GM18502 (cell line): ENCODE results near the gene SEMA3D.

Experiments
- ATAC-seq: cut with Tn5 transposase; IDR thresholded peaks from one replicate; pipeline ENCODE4 v1.9.1; 2021; ENCODE audit warnings: mild to moderate bottlenecking; ENCODE audit not compliant: unreplicated experiment, poor library complexity

The SEMA3D gene

DNA sequence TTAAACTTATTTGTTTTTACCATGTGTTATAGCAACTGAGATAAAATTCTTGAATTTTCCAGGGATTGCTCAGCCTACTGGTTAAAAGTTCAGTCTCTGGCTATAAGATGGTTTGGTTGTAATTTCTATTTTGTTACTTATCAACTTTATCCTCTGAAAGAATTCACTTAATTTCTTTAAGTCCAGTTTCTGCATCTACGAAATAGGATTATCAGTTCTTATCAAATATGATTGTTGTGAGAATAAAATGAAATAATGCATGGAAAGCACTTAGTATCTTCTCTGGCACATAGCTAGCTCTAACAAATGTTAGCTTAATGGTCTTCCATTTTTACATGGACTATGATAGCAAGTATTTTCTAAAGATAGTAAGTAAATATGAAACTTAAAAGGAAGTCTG is 53.3 kb downstream of the SEMA3D start:
- ATAC-seq, result no peak

DNA sequence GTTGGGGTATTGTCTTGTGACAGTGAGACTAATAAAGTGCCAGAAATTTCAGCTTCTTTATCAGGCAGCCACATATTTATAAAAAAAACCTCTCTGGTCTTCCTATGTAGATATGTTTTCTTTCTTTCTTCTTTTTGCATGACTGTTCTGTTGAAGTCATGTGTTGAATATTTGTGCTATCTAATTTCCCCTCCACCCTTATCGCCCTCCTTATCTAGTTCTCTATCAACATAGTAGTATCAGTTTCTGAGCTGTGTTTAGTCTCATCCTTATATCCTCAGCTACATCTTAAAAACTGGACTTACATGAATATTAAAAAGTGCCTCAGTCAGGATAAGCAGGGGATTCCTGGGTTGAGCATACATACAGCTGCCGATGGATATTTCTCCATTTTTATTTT is 53.9 kb downstream of the SEMA3D start:
- no peak for ATAC-seq

GRCh38 chr7:85130702-85131101 is 56.2 kb downstream of the SEMA3D start:
- ATAC-seq, result no peak

DNA sequence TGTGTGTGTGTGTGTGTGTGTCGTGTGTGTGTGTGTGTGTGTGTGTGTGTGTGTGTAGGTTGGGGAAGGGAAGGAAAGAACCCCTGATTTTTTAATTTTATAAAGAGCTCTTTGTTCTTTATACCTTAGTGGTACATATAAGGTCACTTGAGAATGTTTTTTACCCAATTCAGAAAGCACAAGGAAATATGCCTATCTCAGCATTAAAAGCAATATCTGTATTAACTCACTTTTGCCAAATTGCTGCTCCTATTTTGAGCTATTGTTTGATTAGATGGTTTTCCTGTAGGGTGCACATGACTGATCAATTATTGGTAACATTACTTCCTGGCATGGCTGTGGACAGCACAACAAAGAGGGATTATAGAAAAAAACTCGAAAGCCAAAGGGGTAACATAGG is 60.5 kb downstream of the SEMA3D start:
- ATAC-seq, result no peak

GRCh38 chr7:85125651-85126131 is 61.2 kb downstream of the SEMA3D start:
- ATAC-seq, result no peak

DNA sequence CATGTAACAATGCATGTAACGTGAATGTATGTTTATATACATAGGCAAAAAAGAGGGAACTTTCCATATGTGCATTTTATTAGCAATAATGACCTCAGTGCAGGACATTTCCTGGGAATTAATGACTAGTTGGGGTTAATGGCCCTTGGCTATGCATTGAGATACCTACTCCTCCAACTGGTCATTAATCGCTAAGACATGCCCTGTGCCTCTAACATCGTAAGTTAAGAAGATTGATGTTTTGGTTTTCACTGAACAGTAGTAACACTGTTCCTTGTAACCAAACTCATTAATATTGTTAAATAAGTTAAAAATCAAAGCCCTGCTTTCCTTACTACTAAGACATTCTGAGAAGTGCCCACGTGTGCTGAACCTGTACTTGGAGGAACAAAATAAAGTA is 61.7 kb downstream of the SEMA3D start:
- no peak for ATAC-seq

DNA sequence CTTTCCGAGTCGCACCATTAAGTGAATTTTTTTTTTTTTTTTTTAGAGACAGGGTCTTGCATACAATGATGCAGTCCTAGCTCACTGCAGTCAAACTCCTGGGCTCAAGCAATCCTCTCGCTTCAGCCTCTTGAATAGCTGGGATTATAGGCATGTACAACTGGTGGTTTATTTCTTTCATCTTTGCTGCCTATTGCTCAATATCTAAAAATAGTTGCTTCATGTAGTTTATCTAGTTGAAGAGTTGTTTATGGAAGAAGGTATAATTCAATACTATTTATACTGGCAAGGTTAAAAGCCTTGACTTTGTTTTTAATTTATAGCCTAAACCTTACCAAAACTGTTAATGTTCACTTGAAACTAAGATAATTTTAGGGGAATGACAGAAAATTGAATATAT is 66.9 kb downstream of the SEMA3D start:
- no peak for ATAC-seq

- no peak for ATAC-seq
Measured at GRCh38 chr7:85115862-85116261, 71.0 kb downstream of the SEMA3D start.

DNA sequence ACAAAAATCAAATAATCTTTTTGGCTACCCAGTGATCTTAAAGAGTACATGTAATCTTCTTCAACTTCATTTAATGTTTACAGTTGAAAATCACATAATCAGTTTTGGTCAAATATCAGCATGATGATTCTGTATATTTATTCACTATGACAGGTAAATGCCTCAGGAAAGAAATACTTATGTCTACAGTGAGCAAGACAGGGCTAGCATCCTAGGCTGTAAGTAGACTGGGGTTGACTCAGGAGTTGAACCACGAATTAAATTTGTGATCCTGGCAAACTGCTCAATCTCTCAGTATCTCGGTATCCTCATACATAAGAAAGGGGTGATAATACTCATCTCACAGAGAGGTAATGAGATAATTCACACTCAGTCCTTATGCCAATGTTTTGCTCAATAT is 71.8 kb downstream of the SEMA3D start:
- no peak for ATAC-seq

DNA sequence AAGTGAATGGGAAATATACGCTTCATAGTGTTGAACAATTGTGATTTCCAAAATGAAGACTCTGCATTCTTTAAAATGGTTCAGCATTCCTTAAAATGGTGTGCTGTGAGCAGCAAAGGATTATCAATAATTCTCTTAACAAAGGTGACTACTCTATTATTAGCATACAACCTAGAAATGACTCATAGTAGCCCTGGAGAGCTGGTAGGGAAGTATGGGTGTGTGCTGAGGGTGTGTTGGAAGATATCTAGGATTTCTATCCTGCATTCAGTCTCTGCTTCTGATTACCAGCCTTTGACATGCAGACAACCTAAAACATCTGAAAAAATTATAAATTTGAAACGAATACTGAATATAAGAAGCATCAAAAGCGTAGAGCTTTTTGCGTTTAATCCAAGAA is 72.5 kb downstream of the SEMA3D start:
- ATAC-seq, result no peak

GRCh38 chr7:85111761-85112160 is 75.1 kb downstream of the SEMA3D start:
- ATAC-seq, result no peak

- ATAC-seq, result no peak
Measured at GRCh38 chr7:85106719-85107118, 80.1 kb downstream of the SEMA3D start.

DNA sequence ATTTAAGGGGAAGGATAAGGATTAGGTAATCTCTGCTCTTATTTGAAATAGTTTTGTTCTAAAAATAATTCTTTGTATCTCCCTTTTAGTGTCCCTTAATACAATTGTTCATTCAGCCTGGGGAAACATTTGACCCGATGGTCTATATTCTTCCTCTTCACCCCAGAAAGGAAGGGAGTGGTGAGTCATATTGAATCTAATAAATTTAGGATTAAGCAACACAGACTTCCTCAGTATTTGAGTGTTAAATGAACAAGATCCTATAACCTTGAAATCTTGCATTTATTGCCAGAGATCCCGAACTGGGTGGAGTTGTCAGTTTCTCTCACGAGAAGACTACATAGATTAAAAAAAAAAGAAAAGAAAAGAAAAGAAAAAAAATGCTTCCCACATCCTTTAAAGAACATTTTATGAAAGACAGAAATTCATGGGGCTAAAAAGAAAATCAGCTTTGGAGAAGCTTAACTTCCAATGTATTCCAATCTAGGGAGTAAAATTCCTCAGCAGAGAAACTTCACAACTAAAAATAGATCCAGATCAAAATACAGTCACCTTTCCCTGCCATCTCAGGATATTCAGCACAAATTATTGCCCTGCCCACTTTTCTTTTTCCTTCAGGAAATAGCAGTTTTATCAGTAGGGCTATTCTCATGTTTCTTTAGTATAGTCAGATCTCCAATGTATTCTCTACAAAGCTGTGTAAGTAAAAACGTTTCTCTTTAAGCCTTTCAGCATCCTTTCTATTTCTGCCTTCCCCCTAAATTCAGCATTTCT is 82.2 kb downstream of the SEMA3D start:
- no peak for ATAC-seq

GRCh38 chr7:85103962-85104361 is 82.9 kb downstream of the SEMA3D start:
- no peak for ATAC-seq

DNA sequence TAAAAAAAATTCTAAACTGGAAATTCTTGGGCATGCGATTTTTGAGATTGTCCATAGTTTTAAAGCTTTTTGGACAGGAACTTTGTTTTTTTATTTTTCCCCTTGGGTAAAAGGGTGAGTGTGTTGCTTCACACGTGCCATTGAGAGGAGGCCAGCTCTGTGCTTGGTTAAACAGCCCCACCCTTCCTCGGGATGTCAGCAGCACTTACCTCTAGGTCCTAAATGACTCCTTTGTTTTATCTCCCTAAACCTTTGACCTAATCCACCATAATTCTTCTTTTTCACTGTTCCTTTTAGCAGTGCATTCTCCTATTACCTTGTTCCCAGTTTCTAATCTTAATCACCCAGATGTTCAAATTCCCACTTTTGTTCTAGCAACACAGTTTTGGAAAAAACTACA is 83.5 kb downstream of the SEMA3D start:
- no peak for ATAC-seq

DNA sequence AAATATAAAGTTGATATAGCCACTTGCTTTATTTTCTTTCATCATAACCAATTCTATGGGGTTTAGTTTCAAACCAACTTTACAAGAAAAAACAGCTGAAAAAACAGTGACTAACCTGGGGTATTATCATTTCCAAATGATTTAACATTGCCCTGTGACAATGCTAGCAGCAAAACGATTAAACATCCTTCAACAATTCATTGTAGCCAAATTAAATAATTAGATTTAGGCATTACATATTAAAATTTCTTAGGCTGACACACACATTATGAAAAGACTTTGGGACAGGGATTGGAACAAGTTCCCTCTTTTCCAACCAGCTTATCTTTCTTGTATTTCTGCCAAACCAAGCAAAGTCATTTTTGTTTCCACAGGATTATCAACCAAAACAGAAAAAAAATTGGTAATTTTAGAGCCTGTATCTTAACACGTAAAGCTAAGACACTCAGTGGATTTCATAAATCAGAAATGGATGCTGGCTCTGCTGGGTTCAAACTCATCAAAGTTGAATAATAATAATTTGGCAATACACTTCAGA is 84.0 kb downstream of the SEMA3D start:
- ATAC-seq, result no peak

- no peak for ATAC-seq
Measured at GRCh38 chr7:85101347-85101746, 85.5 kb downstream of the SEMA3D start.

- no peak for ATAC-seq
Measured at GRCh38 chr7:85097844-85098243, 89.0 kb downstream of the SEMA3D start.

GRCh38 chr7:85095806-85096205 is 91.0 kb downstream of the SEMA3D start:
- no peak for ATAC-seq

DNA sequence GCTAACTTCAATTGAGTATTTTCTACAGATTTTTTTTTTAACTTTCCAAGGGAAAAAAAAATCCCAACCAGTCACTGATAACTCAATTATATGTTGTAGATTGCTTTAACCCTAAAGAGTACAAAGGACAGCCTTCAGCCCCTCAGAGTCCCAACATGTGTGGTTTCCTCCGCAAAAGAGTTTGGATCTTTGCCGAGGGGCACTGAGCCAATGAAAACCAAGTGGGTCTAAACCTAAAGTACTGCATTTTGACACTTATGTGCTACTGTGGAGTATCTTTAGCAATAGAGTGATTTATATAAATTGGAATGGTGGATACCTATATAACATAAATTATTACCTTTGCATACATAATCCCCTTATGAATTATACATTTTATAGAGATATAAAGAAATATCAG is 91.5 kb downstream of the SEMA3D start:
- no peak for ATAC-seq

DNA sequence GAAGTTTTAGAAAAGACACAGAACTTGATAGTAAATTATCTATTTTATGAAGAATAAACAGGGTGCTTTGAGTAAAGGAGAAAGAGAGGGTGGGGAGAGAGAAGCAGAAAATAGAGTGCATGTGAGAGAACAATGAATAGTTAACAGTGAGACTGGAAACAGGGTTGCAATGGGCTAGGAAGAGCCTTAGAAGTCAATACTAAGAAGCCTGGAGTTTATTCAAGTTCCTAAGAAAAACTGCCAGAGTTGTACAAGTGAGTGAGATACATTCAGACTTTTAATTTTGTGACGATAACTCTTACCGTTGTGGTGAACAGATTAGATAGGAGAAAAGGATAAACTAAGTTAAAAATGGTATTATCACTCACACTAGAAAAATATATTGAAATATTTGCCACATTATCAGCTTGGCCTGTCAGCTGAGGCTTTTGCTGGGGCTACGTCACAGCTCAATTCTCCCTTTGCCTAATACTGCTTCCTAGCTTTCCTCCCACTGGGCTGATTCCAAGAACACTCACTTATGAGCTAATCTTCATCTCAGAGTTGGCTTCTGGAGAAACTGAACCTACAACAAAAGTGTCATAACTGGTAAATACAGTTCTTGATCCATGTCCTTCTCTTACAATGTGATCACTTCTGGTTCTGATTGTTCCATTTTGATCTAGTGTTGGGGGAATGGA is 92.7 kb downstream of the SEMA3D start:
- ATAC-seq, result no peak

GRCh38 chr7:85091565-85091928 is 95.3 kb downstream of the SEMA3D start:
- ATAC-seq, result no peak
